Spleen (tissue), 11 donors: ENCODE measurements around the gene PIK3C2B. TPM values are rescaled to one million over a fixed set of nuclear protein-coding genes. Genes with fewer than 3 reads are reported as not detected.

Source experiments
- DNase-seq: peaks from one replicate; pipeline ENCODE4 v3.0.0-alpha.2; 2020
- H3K27ac ChIP-seq, 8 donors: fragments of 200-600 bp; sonication (generic) in 7 of 8; 1 replicate in 4 of 8; 2 replicates in 4 of 8; pipeline versions ENCODE4 v1.5.0 to v1.8.0; 2016 to 2021; ENCODE audit warnings: inconsistent platforms in 4 of 8, mild to moderate bottlenecking in 4 of 8, moderate library complexity in 1 of 8
- H3K27me3 ChIP-seq, 7 donors: fragments of 200-600 bp; sonication (generic) in 6 of 7; replicated peaks in 1 of 7; 1 replicate in 4 of 7; 2 replicates in 3 of 7; pipeline versions ENCODE4 v1.5.0 to v1.8.0; 2016 to 2021; ENCODE audit warnings: inconsistent platforms in 3 of 7, mild to moderate bottlenecking in 1 of 7
- H3K36me3 ChIP-seq, 6 donors: fragments of 200-600 bp; sonication (generic) in 5 of 6; 1 replicate in 4 of 6; 2 replicates in 2 of 6; pipeline versions ENCODE4 v1.5.0 to v1.8.0; 2016 to 2021; ENCODE audit warnings: inconsistent platforms in 2 of 6
- H3K4me1 ChIP-seq, 6 donors: fragments of 200-600 bp; sonication (generic) in 5 of 6; 1 replicate in 3 of 6; 2 replicates in 3 of 6; pipeline versions ENCODE4 v1.5.0 to v1.8.0; 2016 to 2021; ENCODE audit warnings: inconsistent platforms in 3 of 6
- H3K4me3 ChIP-seq, 8 donors: fragments of 200-600 bp; sonication (generic) in 7 of 8; 1 replicate in 4 of 8; 2 replicates in 4 of 8; pipeline versions ENCODE4 v1.5.0 to v1.8.0; 2016 to 2021; ENCODE audit warnings: inconsistent platforms in 4 of 8, mild to moderate bottlenecking in 4 of 8, moderate library complexity in 2 of 8
- H3K9me3 ChIP-seq, 8 donors: fragments of 200-600 bp; sonication (generic) in 7 of 8; 1 replicate in 4 of 8; 2 replicates in 4 of 8; pipeline versions ENCODE4 v1.5.0 to v1.8.0; 2016 to 2021; ENCODE audit warnings: inconsistent platforms in 4 of 8
- POLR2A ChIP-seq, 3 donors: fragments of 450-650 bp; IDR thresholded peaks; one replicate each; pipeline ENCODE4 v1.5.1; 2017; ENCODE audit warnings: antibody characterized with exemption in 3 of 3, mild to moderate bottlenecking in 1 of 3
- POLR2AphosphoS5 ChIP-seq, 3 donors: sonication (generic); formaldehyde crosslinking; IDR thresholded peaks; one replicate each; pipeline ENCODE4 v1.5.1; 2017; ENCODE audit warnings: antibody characterized with exemption in 3 of 3
- WGBS, 5 donors: extraction: QIAGEN DNeasy Blood & Tissue Kit in 3 of 5; methylation state at CpG; one replicate each; pipeline versions ENCODE4 v1.1.5 to v1.1.7; 2013 to 2018; 5-methylcytosine and 5-hydroxymethylcytosine counted together
- intact Hi-C: fragments of 100-400 bp; cut with DNase I; formaldehyde crosslinking; loops from one replicate; pipeline ENCODE4 v1.15.0; 2023; ENCODE audit warnings: low total_unique reads
- polyA plus RNA-seq, 3 donors: library from polyadenylated mRNA; stranded (reverse); fragments of 200-250 nt; gene quantifications; one replicate each; pipeline ENCODE4 v1.2.1, GENCODE V29; 2013
- total RNA-seq, 7 donors: library from RNA; depleted of rRNA in 3 of 7; stranded (reverse); fragments of >200 nt in 3 of 7; fragmentation: NEBNext Ultra II Directional in 4 of 7; extraction: Animal tissue kit (Norgen Biotek cat#: 25700) in 4 of 7; gene quantifications; one replicate each; pipeline versions ENCODE4 v1.1.0 to v1.2.1, GENCODE V29; 2016 to 2021
- TF ChIP-seq, protein P1 (sequence below), 11 experiments: fragments of 200-600 bp in 7 of 11; fragments of 450-650 bp in 4 of 11; sonication (generic) in 4 of 11; IDR thresholded peaks in 8 of 11; conservative IDR thresholded peaks in 3 of 11; 1 replicate in 7 of 11; 2 replicates in 4 of 11; pipeline versions ENCODE4 v1.4.0 to v1.8.0; 2016 to 2021; ENCODE audit warnings: antibody characterized with exemption in 11 of 11, inconsistent platforms in 4 of 11, mild to moderate bottlenecking in 1 of 11
- donor health status: healthy with polysubstance abuse.
- donor health status: DM: no; HTN: no; CAD: no; lungs with moderate emphysema.
- donor health status: DM: no; HTN: no; CAD: no.
- donor health status: Bipolar disorder and iron deficiency.
- donor health status: healthy.
- donor health status: DM: no; HTN: no; CAD: no.
- donor health status: DM: yes; HTN: yes; CAD: no.

Gene PIK3C2B
- total and polyA plus RNA-seq, 10 donors, result 9.5 to 72.2 (median 59.7) TPM

DNA sequence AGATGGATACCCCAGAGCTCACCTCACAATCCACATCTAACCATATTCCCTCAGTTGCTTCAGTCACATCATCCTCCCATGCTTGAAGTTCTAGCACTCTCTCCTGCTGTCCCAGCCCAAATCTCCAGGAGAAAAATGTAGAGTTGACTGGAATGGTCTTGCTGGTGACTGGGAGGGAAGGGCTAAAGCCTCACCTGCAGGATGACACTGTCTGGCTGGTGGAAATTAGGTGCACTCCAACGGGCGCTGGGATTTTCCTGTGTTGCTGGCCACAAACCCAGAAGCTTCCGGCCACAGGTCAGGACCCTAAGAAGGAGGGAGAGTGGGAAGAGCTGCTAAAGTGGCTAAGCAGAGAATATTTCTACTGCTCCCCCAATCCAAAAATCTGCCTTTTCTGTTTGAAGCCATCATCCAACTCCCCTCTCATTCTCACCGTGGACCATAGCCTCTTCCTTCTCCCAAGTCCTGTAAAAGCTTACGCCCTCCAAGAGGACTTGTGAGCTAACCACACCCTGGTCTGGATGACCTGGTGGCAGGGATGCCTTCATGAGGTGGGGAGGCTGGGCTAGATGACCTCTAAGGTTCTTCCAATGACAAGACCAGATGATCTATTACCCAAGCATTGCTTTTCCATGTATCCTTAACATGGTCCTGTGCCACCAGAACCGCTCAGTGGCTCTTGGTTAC lies 45.5 kb downstream of the PIK3C2B start:
- intact Hi-C loops, result no loop called here
- peaks cover 23 to 87% (median 73%) of the 10 kb centered on the region in 6 donors for H3K4me1 ChIP-seq
- H3K27ac ChIP-seq, result peak overlapping the region in 5 of 8 donors; percentile 7 to 82 (median 17)
- no peaks in the 10 kb centered on the region for H3K9me3 ChIP-seq
- DNase-seq, result no peak
- no peak overlapping the region for H3K4me3 ChIP-seq
- H3K36me3 ChIP-seq, result peaks cover 0 to 91% (median 40%) of the 10 kb centered on the region in 6 donors
- 70 to 81% (median 79%) methylated on average over 6 of the region's 6 CpGs for WGBS, 5 donors
- no peaks in the 10 kb centered on the region for H3K27me3 ChIP-seq
- TF ChIP-seq POLR2AphosphoS5 (IDR thresholded peaks at IDR 0.05), result no peak
- TF ChIP-seq, protein P1, sequence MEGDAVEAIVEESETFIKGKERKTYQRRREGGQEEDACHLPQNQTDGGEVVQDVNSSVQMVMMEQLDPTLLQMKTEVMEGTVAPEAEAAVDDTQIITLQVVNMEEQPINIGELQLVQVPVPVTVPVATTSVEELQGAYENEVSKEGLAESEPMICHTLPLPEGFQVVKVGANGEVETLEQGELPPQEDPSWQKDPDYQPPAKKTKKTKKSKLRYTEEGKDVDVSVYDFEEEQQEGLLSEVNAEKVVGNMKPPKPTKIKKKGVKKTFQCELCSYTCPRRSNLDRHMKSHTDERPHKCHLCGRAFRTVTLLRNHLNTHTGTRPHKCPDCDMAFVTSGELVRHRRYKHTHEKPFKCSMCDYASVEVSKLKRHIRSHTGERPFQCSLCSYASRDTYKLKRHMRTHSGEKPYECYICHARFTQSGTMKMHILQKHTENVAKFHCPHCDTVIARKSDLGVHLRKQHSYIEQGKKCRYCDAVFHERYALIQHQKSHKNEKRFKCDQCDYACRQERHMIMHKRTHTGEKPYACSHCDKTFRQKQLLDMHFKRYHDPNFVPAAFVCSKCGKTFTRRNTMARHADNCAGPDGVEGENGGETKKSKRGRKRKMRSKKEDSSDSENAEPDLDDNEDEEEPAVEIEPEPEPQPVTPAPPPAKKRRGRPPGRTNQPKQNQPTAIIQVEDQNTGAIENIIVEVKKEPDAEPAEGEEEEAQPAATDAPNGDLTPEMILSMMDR (IDR thresholded peaks at IDR 0.05 in 8 of 11, conservative IDR thresholded peaks at IDR 0.05 in 3 of 11), result no peak
- no peak for TF ChIP-seq POLR2A (IDR thresholded peaks at IDR 0.05)

DNA sequence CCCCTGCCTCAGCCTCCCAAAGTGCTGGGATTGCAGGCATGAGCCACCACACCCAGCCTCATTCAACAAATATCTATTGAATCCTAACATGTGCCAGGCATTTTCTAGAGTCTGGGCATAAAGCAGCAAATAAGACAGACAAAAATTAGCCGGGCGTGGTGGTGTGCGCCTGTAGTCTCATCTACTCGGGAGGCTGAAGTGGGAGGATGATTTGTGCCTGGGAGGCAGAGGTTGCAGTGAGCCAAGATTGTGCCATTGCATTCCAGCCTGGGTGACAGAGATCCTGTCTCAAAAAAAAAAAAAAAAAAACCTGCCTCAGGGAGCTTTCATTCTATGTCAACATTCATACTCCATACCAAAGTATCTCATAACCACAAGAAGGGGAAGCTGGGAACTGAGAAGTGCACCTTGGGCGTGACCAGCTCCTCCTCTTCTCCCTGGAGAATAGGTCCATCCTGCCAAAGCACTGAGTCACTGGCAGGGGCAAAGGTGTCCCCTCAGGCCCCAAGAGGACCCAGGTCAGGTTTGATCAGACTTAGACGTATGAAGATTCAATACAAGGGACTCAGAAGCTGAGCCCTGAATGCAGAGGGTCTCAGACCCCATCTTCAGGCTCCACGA lies 46.2 kb downstream of the PIK3C2B start:
- Histone ChIP-seq H3K9me3 (no peaks in the 10 kb centered on the region), H3K4me3 (no peak overlapping the region), H3K4me1 (peaks cover 21 to 80% (median 66%) of the 10 kb centered on the region in 6 donors), H3K27ac (peak overlapping the region in 3 of 8 donors; percentile 17 to 82 (median 27)), H3K27me3 (no peaks in the 10 kb centered on the region), H3K36me3 (peaks cover 0 to 91% (median 47%) of the 10 kb centered on the region in 6 donors)
- peak; percentile 37 for DNase-seq
- TF ChIP-seq POLR2AphosphoS5 (IDR thresholded peaks at IDR 0.05), result no peak
- TF ChIP-seq POLR2A (IDR thresholded peaks at IDR 0.05), result no peak
- TF ChIP-seq, protein P1 (IDR thresholded peaks at IDR 0.05 in 8 of 11, conservative IDR thresholded peaks at IDR 0.05 in 3 of 11), result no peak
- WGBS, 5 donors, result 80 to 87% (median 83%) methylated on average over 7 of the region's 7 CpGs
- intact Hi-C loops, result no loop called here

DNA sequence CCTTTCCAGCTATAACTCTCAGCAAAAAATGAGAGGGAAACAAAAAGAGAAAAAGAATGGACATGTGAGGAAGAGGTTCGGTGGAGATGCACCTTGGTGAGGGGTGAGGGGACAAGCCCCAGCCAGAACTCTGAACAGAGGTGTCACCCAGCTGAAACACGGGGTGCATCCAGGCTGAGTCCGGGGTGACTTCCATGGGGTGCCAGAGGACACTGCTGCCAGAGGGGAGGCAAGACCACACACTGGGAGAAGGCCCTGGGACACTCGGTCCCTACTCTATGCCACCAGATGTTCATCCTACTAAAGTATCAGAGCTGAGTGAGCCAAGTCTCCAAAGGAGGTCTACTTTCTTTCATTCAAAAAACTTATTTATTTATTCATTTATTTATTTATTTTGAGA lies 46.9 kb downstream of the PIK3C2B start:
- H3K27ac ChIP-seq, result peak overlapping the region in 1 of 8 donors; percentile 2
- peak; percentile 46 for DNase-seq
- no peak overlapping the region for H3K4me3 ChIP-seq
- H3K9me3 ChIP-seq, result no peaks in the 10 kb centered on the region
- H3K36me3 ChIP-seq, result peaks cover 0 to 91% (median 53%) of the 10 kb centered on the region in 6 donors
- no peaks in the 10 kb centered on the region for H3K27me3 ChIP-seq
- WGBS, 5 donors, result 67 to 85% (median 69%) methylated on average over 4 of the region's 4 CpGs
- intact Hi-C loops, result loop anchor here (2.0 kb wide), 1 partner anchor 55 kb away; no protein-coding TSS in a partner anchor
- peaks cover 14 to 78% (median 60%) of the 10 kb centered on the region in 6 donors for H3K4me1 ChIP-seq
- TF ChIP-seq POLR2A (IDR thresholded peaks at IDR 0.05), result no peak
- TF ChIP-seq, protein P1 (IDR thresholded peaks at IDR 0.05 in 8 of 11, conservative IDR thresholded peaks at IDR 0.05 in 3 of 11), result no peak
- no peak for TF ChIP-seq POLR2AphosphoS5 (IDR thresholded peaks at IDR 0.05)

DNA sequence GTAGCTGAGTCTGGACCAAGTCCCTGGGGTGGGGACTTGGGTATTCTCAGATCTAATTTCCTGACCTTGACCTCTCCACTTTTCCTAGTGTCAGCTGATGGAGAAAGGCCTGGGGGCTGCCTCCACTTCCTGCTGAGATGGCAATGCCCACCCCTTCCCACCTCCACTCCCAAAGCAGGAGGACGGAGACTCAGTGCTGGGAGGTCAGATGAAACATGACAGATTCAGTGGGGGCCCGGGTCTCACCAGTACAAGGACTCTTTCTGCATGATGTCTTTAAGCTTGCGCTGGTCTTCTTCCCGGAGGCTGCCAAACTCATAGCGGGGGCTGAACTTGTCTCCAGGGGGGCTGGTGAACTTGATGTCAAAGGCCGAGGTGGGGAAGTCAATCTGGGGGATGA lies 47.4 kb downstream of the PIK3C2B start:
- Histone ChIP-seq H3K36me3 (peaks cover 0 to 95% (median 58%) of the 10 kb centered on the region in 6 donors), H3K27me3 (no peaks in the 10 kb centered on the region), H3K4me3 (no peak overlapping the region), H3K4me1 (peaks cover 13 to 76% (median 57%) of the 10 kb centered on the region in 6 donors), H3K27ac (peak overlapping the region in 3 of 8 donors; percentile 22 to 55 (median 30)), H3K9me3 (no peaks in the 10 kb centered on the region)
- DNase-seq, result peak; percentile 63
- intact Hi-C loops, result loop anchor here (2.0 kb wide), 1 partner anchor 56 kb away; no protein-coding TSS in a partner anchor
- WGBS, 5 donors, result 75 to 90% (median 88%) methylated on average over 6 of the region's 6 CpGs
- TF ChIP-seq, protein P1 (IDR thresholded peaks at IDR 0.05 in 8 of 11, conservative IDR thresholded peaks at IDR 0.05 in 3 of 11), result no peak
- TF ChIP-seq POLR2A (IDR thresholded peaks at IDR 0.05) (no peak), POLR2AphosphoS5 (IDR thresholded peaks at IDR 0.05) (no peak)
